NT2/D1 (cell line): ENCODE results near the gene FANCE.

Source experiments
- SUZ12 ChIP-seq: IDR thresholded peaks from 2 replicates; pipeline ENCODE4 v1.6.1; 2011; ENCODE audit not compliant: insufficient read length, insufficient read depth; ENCODE audit errors: extremely low read depth
- YY1 ChIP-seq: IDR thresholded peaks from 2 replicates; pipeline ENCODE4 v1.6.1; 2011; ENCODE audit not compliant: insufficient read length, insufficient read depth
- ZNF274 ChIP-seq: IDR thresholded peaks from 2 replicates; pipeline ENCODE4 v1.6.1; 2011; ENCODE audit warnings: mild to moderate bottlenecking, low read depth, low read length

- TF ChIP-seq SUZ12 (no peak), YY1 (no peak), ZNF274 (no peak)
These were observed 35.7 kb downstream of the FANCE start for GRCh38 chr6:35487658-35488516.
